MCF 10A (cell line): ENCODE measurements around the gene HOXD10. TPM values are rescaled to one million over a fixed set of nuclear protein-coding genes. Genes with fewer than 3 reads are reported as not detected.
A peak's percentile ranks its signal among the peaks of the same experiment; 100 is the strongest.

Experiments used
- BruUV-seq: library from RNA; stranded (reverse); fragments of 400-500 nt; replicated peaks from 2 replicates; lab custom pipeline; 2021; lab: Mats Ljungman, UMichigan
- CTCF ChIA-PET: fragments of 300-600 bp; sonication (Branson Sonifier 250); formaldehyde crosslinking; extraction: SDS; loops from one replicate; lab custom pipeline; 2021; ENCODE audit warnings: antibody characterized with exemption, inconsistent platforms; lab: Yijun Ruan, JAX
- POLR2A ChIA-PET: fragments of 300-600, 350-650 bp; sonication (Branson Sonifier 250); formaldehyde crosslinking; extraction: SDS; loops from one replicate; lab custom pipeline; 2020; ENCODE audit warnings: antibody characterized with exemption, inconsistent platforms; lab: Yijun Ruan, JAX
- DNase-seq: peaks from one replicate; pipeline ENCODE4 v3.0.0-alpha.2; 2018; ENCODE audit not compliant: unreplicated experiment
- H3K27ac Mint-ChIP-seq: one replicate; pipeline ENCODE4 v1.8.0; 2022; ENCODE audit warnings: mild to moderate bottlenecking, low read depth, mixed read lengths; ENCODE audit not compliant: unreplicated experiment
- H3K27me3 Mint-ChIP-seq: one replicate; pipeline ENCODE4 v1.8.0; 2022; ENCODE audit warnings: mixed read lengths; ENCODE audit not compliant: insufficient read depth, unreplicated experiment
- H3K36me3 Mint-ChIP-seq: one replicate; pipeline ENCODE4 v1.8.0; 2022; ENCODE audit warnings: mild to moderate bottlenecking, moderate library complexity, mixed read lengths; ENCODE audit not compliant: insufficient read depth, unreplicated experiment
- H3K4me1 Mint-ChIP-seq: one replicate; pipeline ENCODE4 v1.8.0; 2022; ENCODE audit warnings: mixed read lengths; ENCODE audit not compliant: insufficient read depth, unreplicated experiment
- H3K4me3 Mint-ChIP-seq: one replicate; pipeline ENCODE4 v1.8.0; 2022; ENCODE audit warnings: mild to moderate bottlenecking, moderate library complexity, mixed read lengths; ENCODE audit not compliant: unreplicated experiment
- H3K9me3 Mint-ChIP-seq: one replicate; pipeline ENCODE4 v1.8.0; 2022; ENCODE audit warnings: mixed read lengths; ENCODE audit not compliant: unreplicated experiment
- CTCF ChIP-seq: fragments of 200-600 bp; IDR thresholded peaks from one replicate; pipeline ENCODE4 v1.8.0; 2022; ENCODE audit warnings: antibody characterized with exemption, mild to moderate bottlenecking; ENCODE audit not compliant: unreplicated experiment
- intact Hi-C: fragments of 100-400 bp; cut with micrococcal nuclease; formaldehyde crosslinking; loops from 2 replicates; pipeline ENCODE4 v1.14.1; 2022
- total RNA-seq: library from RNA; stranded (reverse); gene quantifications from 2 replicates; pipeline ENCODE4 v1.2.3, GENCODE V29; 2022

HOXD10 gene
- total RNA-seq, 1 experiment from 2014 or later, result not detected

DNA sequence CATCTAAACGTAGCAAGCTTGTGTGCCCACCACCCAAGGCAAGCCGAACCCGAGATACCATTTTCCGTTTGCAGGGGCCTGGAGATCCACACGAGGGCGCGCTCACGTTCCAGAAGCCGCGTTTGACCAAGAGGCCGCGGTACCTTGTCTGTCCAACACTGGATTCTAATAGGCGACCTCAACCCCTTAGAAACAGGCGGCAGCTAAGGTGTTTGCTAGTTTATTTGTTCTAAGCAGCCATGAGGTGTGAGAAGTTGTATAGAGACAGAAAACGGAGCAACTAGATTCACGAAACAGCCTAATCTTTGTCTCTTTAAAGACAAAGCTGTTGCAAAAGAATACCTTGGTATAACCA, 5.3 kb upstream of the HOXD10 start:
- intact Hi-C loops, result no loop called here
- no peaks in the 10 kb centered on the region for H3K36me3 Mint-ChIP-seq
- BruUV-seq, result no TSS peak
- CTCF ChIA-PET, result interaction anchor here (0.6 to 2.6 kb wide), 35 partner anchors 9 to 1045 kb away, joined by 3 to 23 read pairs (median 4); partner anchors contain the start of genes HOXD12 and HOXD13
- no peaks in the 10 kb centered on the region for H3K9me3 Mint-ChIP-seq
- H3K4me1 Mint-ChIP-seq, result peaks cover 2% of the 10 kb centered on the region
- H3K27me3 Mint-ChIP-seq, result peaks cover 8% of the 10 kb centered on the region
- POLR2A ChIA-PET, result interaction anchor here (0.7 to 1.5 kb wide), 4 partner anchors 9 to 526 kb away, joined by 3 to 5 read pairs (median 4); no protein-coding TSS in a partner anchor
- TF ChIP-seq CTCF, result peak; percentile 56
- H3K4me3 Mint-ChIP-seq, result no peak overlapping the region
- H3K27ac Mint-ChIP-seq, result no peak overlapping the region
- DNase-seq, result peak; percentile 58

GRCh38 chr2:176111846-176112374, 4.7 kb upstream of the HOXD10 start:
- no peak for DNase-seq
- Mint-ChIP-seq H3K27ac (no peak overlapping the region), H3K9me3 (no peaks in the 10 kb centered on the region), H3K27me3 (peaks cover 10% of the 10 kb centered on the region), H3K4me1 (no peaks in the 10 kb centered on the region), H3K4me3 (no peak overlapping the region), H3K36me3 (no peaks in the 10 kb centered on the region)
- CTCF ChIA-PET, result interaction anchor here (0.7 to 2.6 kb wide), 17 partner anchors 9 to 1030 kb away, joined by 3 to 23 read pairs (median 4); no protein-coding TSS in a partner anchor
- BruUV-seq, result no TSS peak
- intact Hi-C loops, result no loop called here
- POLR2A ChIA-PET, result interaction anchor here (0.7 to 1.5 kb wide), 3 partner anchors 15 to 525 kb away, joined by 3 to 5 read pairs (median 4); no protein-coding TSS in a partner anchor
- TF ChIP-seq CTCF, result no peak

GRCh38 chr2:176112375-176113302, 3.9 kb upstream of the HOXD10 start:
- no TSS peak for BruUV-seq
- intact Hi-C loops, result no loop called here

More at GRCh38 chr2:176112375-176113302, 3.9 kb upstream of the HOXD10 start:
- no peak overlapping the region for H3K4me3 Mint-ChIP-seq
- no peaks in the 10 kb centered on the region for H3K4me1 Mint-ChIP-seq
- no peak for TF ChIP-seq CTCF
- POLR2A ChIA-PET, result interaction anchor here (0.6 kb wide), 1 partner anchor 25 kb away, joined by 3 read pairs; no protein-coding TSS in a partner anchor
- no peak overlapping the region for H3K27ac Mint-ChIP-seq
- H3K36me3 Mint-ChIP-seq, result no peaks in the 10 kb centered on the region
- H3K9me3 Mint-ChIP-seq, result no peaks in the 10 kb centered on the region
- peaks cover 17% of the 10 kb centered on the region for H3K27me3 Mint-ChIP-seq
- CTCF ChIA-PET, result interaction anchor here (0.6 to 1.6 kb wide), 4 partner anchors 14 to 1036 kb away, joined by 4 to 8 read pairs (median 4); no protein-coding TSS in a partner anchor
- no peak for DNase-seq
